Measurements from ENCODE around the gene DHX40.

DNA sequence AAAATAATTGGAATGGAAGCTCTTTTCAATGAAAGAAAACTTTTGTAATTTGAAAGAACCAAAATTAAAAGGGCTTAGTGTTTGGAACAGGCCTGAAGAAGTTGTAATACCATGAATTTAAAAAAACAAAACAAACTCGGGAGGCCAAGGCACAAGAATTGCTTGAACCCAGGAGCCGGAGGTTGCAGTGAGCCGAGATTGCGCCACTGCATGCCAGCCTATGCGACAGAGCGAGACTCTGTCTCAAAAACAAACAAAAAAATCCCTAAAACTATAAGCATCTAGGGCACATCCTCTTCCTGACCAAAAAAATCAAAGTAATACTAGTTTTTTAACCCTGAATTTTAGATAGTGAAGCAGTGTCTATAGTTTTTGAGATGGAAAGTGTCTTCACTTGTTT, 67.0 kb downstream of the DHX40 start:
- TF ChIP-seq CTCF (IDR thresholded peaks at IDR 0.05; ENCODE audit: borderline replicate concordance, extremely low read depth, low read length, poor library complexity, severe bottlenecking) (no peak), EZH2 (IDR thresholded peaks at IDR 0.05; ENCODE audit: borderline replicate concordance, low read depth, low read length, severe bottlenecking) (no peak)
